Pancreas (tissue), 10 donors: ENCODE results near the gene ACVR1C. TPM values are rescaled to one million over a fixed set of nuclear protein-coding genes. Genes with fewer than 3 reads are reported as not detected.
"Not testable (repeated sequence)": the region's sequence is repeated elsewhere in the genome, so short reads cannot be mapped to it uniquely, and the experiment has no call there.

Experiments used
- ATAC-seq, 4 donors: fragments of 200-7000 bp; cut with Tn5 transposase; one replicate each; pipeline versions ENCODE4 v1.8.0 to v1.9.1; 2020; ENCODE audit warnings: mild to moderate bottlenecking in 4 of 4, moderate library complexity in 4 of 4
- DNase-seq, 6 donors: peaks; one replicate each; pipeline ENCODE4 v3.0.0-alpha.2; 2020
- FAIRE-seq: peaks from 2 replicates; lab custom pipeline; 2012; peaks lifted over from hg19 to GRCh38; lab: Jason Lieb, UNC
- H3K27ac ChIP-seq, 4 donors: fragments of 200-600 bp; sonication (generic); 1 replicate in 3 of 4; 2 replicates in 1 of 4; pipeline versions ENCODE4 v1.5.0 to v1.8.0; 2020
- H3K27me3 ChIP-seq, 4 donors: fragments of 200-600 bp; one replicate each; pipeline ENCODE4 v1.8.0; 2021
- H3K36me3 ChIP-seq, 3 donors: fragments of 200-600 bp; sonication (generic) in 1 of 3; one replicate each; pipeline versions ENCODE4 v1.5.0 to v1.8.0; 2020 to 2021
- H3K4me1 ChIP-seq, 3 donors: fragments of 200-600 bp; one replicate each; pipeline ENCODE4 v1.8.0; 2021
- H3K4me3 ChIP-seq, 4 donors: fragments of 200-600 bp; sonication (generic) in 2 of 4; one replicate each; pipeline versions ENCODE4 v1.5.0 to v1.8.0; 2020 to 2021
- H3K9me3 ChIP-seq, 4 donors: fragments of 200-600 bp; one replicate each; pipeline ENCODE4 v1.8.0; 2021
- WGBS, 2 donors: extraction: QIAGEN DNeasy Blood & Tissue Kit; methylation state at CpG; one replicate each; pipeline ENCODE4 v1.1.7; 2013; 5-methylcytosine and 5-hydroxymethylcytosine counted together
- intact Hi-C, 3 donors: fragments of 100-400 bp; cut with DNase I; formaldehyde crosslinking; loops; one replicate each; pipeline versions ENCODE4 v1.11.1 to v1.14.2; 2022
- polyA plus RNA-seq, 2 donors: library from polyadenylated mRNA; stranded (reverse); fragments of 200-250 nt; gene quantifications; one replicate each; pipeline ENCODE4 v1.2.3, GENCODE V29; 2013
- total RNA-seq, 6 donors: library from RNA; stranded (reverse); fragmentation: NEBNext Ultra II Directional in 4 of 6; extraction: Animal tissue kit (Norgen Biotek cat#: 25700) in 4 of 6; gene quantifications; one replicate each; pipeline versions ENCODE4 v1.2.1 to v1.2.4, GENCODE V29; 2021 to 2023
- TF ChIP-seq, protein P1 (sequence below), 4 donors: fragments of 200-600 bp; sonication (generic) in 3 of 4; IDR thresholded peaks; one replicate each; pipeline versions ENCODE4 v1.5.0 to v1.8.0; 2021; ENCODE audit warnings: antibody characterized with exemption in 4 of 4
- donor health status: healthy with polysubstance abuse.
- donor health status: DM: no; HTN: no; CAD: no; lungs with moderate emphysema.
- donor health status: DM: no; HTN: no; CAD: no.
- donor health status: control.
- donor health status: control.
- donor health status: Bipolar disorder and iron deficiency.
- donor health status: DM: yes; HTN: yes; CAD: no.
- donor health status: DM: no; HTN: no; CAD: no.
- donor health status: DM: no; HTN: no; CAD: no.
- donor health status: DM: yes; HTN: yes; CAD: no.

Gene ACVR1C
- total and polyA plus RNA-seq, 8 donors, result 0.46 to 2.7 (median 1.5) TPM

DNA sequence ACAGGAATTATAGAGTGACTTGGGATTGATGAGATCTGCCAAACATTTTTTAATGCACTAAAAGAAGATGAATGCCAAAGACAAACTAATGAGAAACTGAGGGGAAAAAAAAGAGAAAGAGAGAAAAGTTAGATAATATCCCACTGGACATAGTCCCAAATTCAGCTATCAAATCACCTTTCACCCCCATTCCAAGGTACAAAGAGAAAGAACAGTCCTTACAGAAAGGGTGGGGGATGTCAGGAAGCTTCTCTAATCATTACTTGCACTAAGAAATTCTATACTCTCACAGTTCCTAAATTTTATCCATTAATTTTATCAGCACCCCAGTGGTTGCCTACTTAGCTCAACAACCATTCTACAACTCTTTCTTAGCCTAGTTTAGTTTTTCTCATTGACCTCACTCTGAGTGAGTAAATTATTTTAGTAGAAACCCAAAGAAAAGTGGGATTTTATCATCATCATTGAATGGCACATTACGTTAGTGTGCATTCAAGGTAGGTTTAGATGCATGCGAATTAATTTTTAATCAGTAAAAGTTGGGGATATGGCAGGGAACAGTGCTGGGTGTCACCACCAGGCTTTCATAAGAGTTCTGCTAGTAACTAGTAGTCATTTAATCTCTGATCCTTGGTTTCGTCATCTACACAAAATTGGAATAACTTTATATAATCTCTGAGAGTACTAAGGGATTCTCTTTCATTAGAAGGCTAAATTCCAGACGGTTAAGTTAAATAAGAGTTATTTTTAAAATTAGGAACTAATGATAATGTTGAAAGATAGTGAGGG, 99.5 kb downstream of the ACVR1C start:
- ATAC-seq (no peak), FAIRE-seq (no peak), DNase-seq (no peak)
- H3K4me3 ChIP-seq, result no peak overlapping the region
- no peaks in the 10 kb centered on the region for H3K36me3 ChIP-seq
- no peak overlapping the region for H3K27ac ChIP-seq
- intact Hi-C loops, result no loop called here
- no peaks in the 10 kb centered on the region for H3K9me3 ChIP-seq
- TF ChIP-seq, protein P1, sequence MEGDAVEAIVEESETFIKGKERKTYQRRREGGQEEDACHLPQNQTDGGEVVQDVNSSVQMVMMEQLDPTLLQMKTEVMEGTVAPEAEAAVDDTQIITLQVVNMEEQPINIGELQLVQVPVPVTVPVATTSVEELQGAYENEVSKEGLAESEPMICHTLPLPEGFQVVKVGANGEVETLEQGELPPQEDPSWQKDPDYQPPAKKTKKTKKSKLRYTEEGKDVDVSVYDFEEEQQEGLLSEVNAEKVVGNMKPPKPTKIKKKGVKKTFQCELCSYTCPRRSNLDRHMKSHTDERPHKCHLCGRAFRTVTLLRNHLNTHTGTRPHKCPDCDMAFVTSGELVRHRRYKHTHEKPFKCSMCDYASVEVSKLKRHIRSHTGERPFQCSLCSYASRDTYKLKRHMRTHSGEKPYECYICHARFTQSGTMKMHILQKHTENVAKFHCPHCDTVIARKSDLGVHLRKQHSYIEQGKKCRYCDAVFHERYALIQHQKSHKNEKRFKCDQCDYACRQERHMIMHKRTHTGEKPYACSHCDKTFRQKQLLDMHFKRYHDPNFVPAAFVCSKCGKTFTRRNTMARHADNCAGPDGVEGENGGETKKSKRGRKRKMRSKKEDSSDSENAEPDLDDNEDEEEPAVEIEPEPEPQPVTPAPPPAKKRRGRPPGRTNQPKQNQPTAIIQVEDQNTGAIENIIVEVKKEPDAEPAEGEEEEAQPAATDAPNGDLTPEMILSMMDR (IDR thresholded peaks at IDR 0.05), result no peak
- no peaks in the 10 kb centered on the region for H3K27me3 ChIP-seq
- WGBS, 2 donors, result 88 to 93% methylated on average over 4 of the region's 4 CpGs
- H3K4me1 ChIP-seq, result no peaks in the 10 kb centered on the region

DNA sequence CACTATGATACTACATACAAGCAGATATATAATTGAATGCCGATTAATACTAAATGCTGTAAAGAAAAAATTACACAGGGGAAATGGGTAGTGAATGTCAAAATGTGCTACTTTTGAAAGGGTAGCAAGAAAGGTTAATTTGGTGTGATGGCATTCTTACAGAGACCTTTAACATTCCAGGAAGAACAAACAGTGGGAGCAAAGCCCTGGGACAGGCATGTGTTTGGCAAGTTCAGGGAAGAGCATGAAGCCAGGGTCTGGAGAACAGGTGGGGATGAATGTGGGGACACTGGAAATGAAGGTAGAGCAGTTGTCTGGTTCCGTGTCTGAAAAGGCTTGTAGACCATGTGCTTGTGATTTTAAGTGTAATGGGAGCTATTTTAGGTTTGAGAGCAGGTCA, 102.6 kb downstream of the ACVR1C start:
- 86 to 93% methylated on average over 2 of the region's 2 CpGs for WGBS, 2 donors
- Histone ChIP-seq H3K4me1 (no peaks in the 10 kb centered on the region), H3K27ac (no peak overlapping the region), H3K4me3 (no peak overlapping the region), H3K36me3 (no peaks in the 10 kb centered on the region), H3K27me3 (no peaks in the 10 kb centered on the region), H3K9me3 (no peaks in the 10 kb centered on the region)
- no peak for DNase-seq
- FAIRE-seq, result no peak
- intact Hi-C loops, result no loop called here
- TF ChIP-seq, protein P1 (IDR thresholded peaks at IDR 0.05), result no peak
- ATAC-seq, result no peak

DNA sequence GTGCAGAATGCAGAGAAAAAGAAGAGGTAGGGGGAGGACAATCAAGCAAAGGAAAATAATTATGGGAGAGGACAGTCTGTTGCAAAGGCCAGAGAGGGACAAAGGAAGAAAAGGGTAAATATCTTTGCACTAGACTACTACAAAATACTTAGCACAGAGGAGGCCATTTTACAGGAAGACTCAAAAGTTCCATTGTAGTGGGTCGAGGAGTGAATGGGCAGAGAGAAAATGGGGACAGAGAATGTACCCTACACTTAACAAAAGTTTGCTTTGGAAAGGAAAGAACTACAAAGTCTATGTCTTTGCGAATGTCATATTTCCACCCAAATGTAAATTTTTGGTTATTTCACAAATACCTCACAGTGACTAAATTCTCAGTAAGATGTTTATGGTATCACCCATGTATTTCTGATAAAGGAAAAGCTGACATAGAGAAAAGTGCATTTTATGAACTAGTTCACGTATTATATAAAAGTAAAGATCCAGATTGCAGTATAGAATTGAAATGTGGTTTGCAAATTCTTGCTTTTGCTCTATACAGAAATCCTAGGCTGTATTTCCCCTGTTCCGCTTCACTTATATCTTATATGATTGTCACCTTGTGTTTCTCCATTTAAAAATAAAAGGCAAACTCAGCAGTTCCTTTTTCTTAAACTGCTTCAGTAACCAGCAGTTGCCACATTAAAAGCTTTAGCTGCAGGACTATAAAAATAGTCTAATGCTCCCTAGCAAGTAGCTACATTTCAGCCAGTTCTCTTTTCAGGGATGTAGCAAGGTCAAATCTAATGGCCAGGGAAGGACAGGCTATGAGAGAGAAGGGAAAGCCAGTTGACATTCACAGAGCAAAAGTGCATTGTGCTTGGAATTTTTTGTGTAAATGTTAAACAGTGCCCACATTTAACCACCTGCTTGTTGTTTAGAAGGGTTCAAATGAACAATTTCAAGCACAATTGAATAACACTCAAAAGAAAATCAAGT, 105.1 kb downstream of the ACVR1C start:
- ATAC-seq, result no peak
- intact Hi-C loops, result no loop called here
- H3K4me3 ChIP-seq, result no peak overlapping the region
- H3K27me3 ChIP-seq, result no peaks in the 10 kb centered on the region
- no peak for DNase-seq
- no peak overlapping the region for H3K27ac ChIP-seq
- TF ChIP-seq, protein P1 (IDR thresholded peaks at IDR 0.05), result no peak
- H3K4me1 ChIP-seq, result no peaks in the 10 kb centered on the region
- H3K36me3 ChIP-seq, result no peaks in the 10 kb centered on the region
- 90 to 93% methylated on average over 4 of the region's 4 CpGs for WGBS, 2 donors
- no peak for FAIRE-seq
- H3K9me3 ChIP-seq, result no peaks in the 10 kb centered on the region

DNA sequence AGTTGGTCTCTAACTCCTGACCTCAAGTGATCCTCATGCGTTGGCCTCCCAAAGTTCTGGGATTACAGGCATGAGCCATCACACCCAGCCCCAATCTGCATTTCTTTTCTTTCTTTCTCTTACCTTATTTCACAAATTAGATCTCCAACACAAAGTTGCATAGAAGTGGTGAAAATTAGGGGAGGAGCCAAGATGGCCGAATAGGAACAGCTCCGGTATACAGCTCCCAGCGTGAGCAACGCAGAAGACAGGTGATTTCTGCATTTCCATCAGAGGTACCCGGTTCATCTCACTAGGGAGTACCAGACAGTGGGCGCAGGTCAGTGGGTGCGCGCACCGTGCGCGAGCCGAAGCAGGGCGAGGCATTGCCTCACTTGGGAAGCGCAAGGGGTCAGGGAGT, 113.7 kb downstream of the ACVR1C start:
- H3K4me3 ChIP-seq, H3K4me1 ChIP-seq, DNase-seq, H3K27me3 ChIP-seq, ATAC-seq, H3K27ac ChIP-seq, H3K9me3 ChIP-seq, H3K36me3 ChIP-seq, intact Hi-C loops, FAIRE-seq: not testable (repeated sequence)
- 95 to 96% methylated on average over 9 to 15 of the region's 15 CpGs for WGBS, 2 donors

DNA sequence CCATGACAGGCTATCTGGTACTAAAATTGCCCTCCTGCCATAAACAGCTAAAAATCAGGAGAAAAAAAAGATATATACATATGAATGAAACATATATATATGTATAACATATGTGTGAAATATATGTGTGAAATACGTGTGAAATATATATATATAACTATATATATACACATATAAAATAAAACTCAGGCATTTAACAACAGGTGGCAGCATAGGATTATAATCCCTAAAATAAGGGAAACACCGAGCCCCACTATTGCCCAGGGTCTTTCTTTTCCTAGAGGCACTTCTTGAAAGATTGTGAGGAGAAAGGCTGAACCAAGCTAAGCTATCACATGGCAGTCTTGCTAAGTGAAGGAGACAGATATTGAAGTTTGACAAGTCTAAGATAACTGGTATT, 118.9 kb downstream of the ACVR1C start:
- H3K4me1 ChIP-seq, result no peaks in the 10 kb centered on the region
- H3K27me3 ChIP-seq, result no peaks in the 10 kb centered on the region
- H3K9me3 ChIP-seq, result no peaks in the 10 kb centered on the region
- 40 to 46% methylated on average over 2 of the region's 2 CpGs for WGBS, 2 donors
- no peaks in the 10 kb centered on the region for H3K36me3 ChIP-seq
- no peak overlapping the region for H3K27ac ChIP-seq
- no peak for DNase-seq
- no peak for ATAC-seq
- H3K4me3 ChIP-seq, result no peak overlapping the region
- TF ChIP-seq, protein P1 (IDR thresholded peaks at IDR 0.05), result no peak
- FAIRE-seq, result no peak
- intact Hi-C loops, result loop anchor here in 2 of 3 donors (10.0 kb wide), 2 partner anchors 495 to 505 kb away; no protein-coding TSS in a partner anchor
